Esophagus squamous epithelium (tissue), 5 donors: Measurements from ENCODE around the gene ARHGAP35. TPM values are rescaled to one million over a fixed set of nuclear protein-coding genes. Genes with fewer than 3 reads are reported as not detected.
A peak's percentile ranks its signal among the peaks of the same experiment; 100 is the strongest.

Source experiments
- DNase-seq: peaks from one replicate; lab custom pipeline; 2025; lab: John Stamatoyannopoulos, UW
- H3K27ac ChIP-seq, 4 donors: fragments of 200-600 bp; sonication (generic); one replicate each; pipeline ENCODE4 v1.5.1; 2016 to 2019; ENCODE audit warnings: mild to moderate bottlenecking in 1 of 4
- H3K27me3 ChIP-seq, 4 donors: fragments of 200-600 bp; sonication (generic); 1 replicate in 3 of 4; 2 replicates in 1 of 4; pipeline versions ENCODE4 v1.5.1 to v1.6.0; 2017 to 2021; ENCODE audit warnings: antibody characterized with exemption in 1 of 4
- H3K36me3 ChIP-seq, 3 donors: fragments of 200-600 bp; sonication (generic); one replicate each; pipeline ENCODE4 v1.5.1; 2016 to 2019
- H3K4me1 ChIP-seq, 3 donors: fragments of 200-600 bp; sonication (generic); one replicate each; pipeline ENCODE4 v1.5.1; 2017 to 2019
- H3K4me3 ChIP-seq, 4 donors: fragments of 200-600 bp; sonication (generic); 1 replicate in 3 of 4; 2 replicates in 1 of 4; pipeline ENCODE4 v1.5.1; 2016 to 2019; ENCODE audit warnings: mild to moderate bottlenecking in 2 of 4, moderate library complexity in 1 of 4
- H3K9me3 ChIP-seq, 3 donors: fragments of 200-600 bp; sonication (generic); one replicate each; pipeline ENCODE4 v1.5.1; 2016 to 2019
- POLR2A ChIP-seq, 4 donors: fragments of 450-650 bp; IDR thresholded peaks; one replicate each; pipeline ENCODE4 v1.6.1; 2017; ENCODE audit warnings: antibody characterized with exemption in 4 of 4, mild to moderate bottlenecking in 4 of 4, moderate library complexity in 3 of 4
- WGBS, 2 donors: methylation state at CpG; one replicate each; pipeline ENCODE4 v1.1.5; 2018; 5-methylcytosine and 5-hydroxymethylcytosine counted together
- intact Hi-C: fragments of 100-400 bp; cut with DNase I; formaldehyde crosslinking; loops from one replicate; pipeline ENCODE4 v1.15.0; 2022
- total RNA-seq, 4 donors: library from RNA; depleted of rRNA; stranded (reverse); fragments of >200 nt; gene quantifications; one replicate each; pipeline ENCODE4 v1.1.0, GENCODE V29; 2016
- TF ChIP-seq, protein P1 (sequence below), 6 experiments: fragments of 450-650 bp in 4 of 6; fragments of 200-600 bp in 2 of 6; sonication (generic) in 2 of 6; IDR thresholded peaks; one replicate each; pipeline ENCODE4 v1.5.1; 2016 to 2019; ENCODE audit warnings: antibody characterized with exemption in 6 of 6, mild to moderate bottlenecking in 4 of 6, moderate library complexity in 4 of 6
- donor health status: DM: yes; HTN: yes; CAD: no.

ARHGAP35 gene
- total RNA-seq, 4 donors from 2014 or later: 28.6 to 41.6 (median 32.1) TPM

GRCh38 chr19:46898731-46899130 lies 37.9 kb downstream of the ARHGAP35 start:
- intact Hi-C loops: no loop called here
- Histone ChIP-seq H3K4me1 (peaks cover 25 to 70% (median 45%) of the 10 kb centered on the region in 3 donors), H3K27me3 (no peaks in the 10 kb centered on the region), H3K36me3 (no peaks in the 10 kb centered on the region), H3K4me3 (no peak overlapping the region), H3K9me3 (no peaks in the 10 kb centered on the region), H3K27ac (peak overlapping the region in 1 of 4 donors; percentile 13)
- TF ChIP-seq, protein P1, sequence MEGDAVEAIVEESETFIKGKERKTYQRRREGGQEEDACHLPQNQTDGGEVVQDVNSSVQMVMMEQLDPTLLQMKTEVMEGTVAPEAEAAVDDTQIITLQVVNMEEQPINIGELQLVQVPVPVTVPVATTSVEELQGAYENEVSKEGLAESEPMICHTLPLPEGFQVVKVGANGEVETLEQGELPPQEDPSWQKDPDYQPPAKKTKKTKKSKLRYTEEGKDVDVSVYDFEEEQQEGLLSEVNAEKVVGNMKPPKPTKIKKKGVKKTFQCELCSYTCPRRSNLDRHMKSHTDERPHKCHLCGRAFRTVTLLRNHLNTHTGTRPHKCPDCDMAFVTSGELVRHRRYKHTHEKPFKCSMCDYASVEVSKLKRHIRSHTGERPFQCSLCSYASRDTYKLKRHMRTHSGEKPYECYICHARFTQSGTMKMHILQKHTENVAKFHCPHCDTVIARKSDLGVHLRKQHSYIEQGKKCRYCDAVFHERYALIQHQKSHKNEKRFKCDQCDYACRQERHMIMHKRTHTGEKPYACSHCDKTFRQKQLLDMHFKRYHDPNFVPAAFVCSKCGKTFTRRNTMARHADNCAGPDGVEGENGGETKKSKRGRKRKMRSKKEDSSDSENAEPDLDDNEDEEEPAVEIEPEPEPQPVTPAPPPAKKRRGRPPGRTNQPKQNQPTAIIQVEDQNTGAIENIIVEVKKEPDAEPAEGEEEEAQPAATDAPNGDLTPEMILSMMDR (IDR thresholded peaks at IDR 0.05): no peak
- no peak for TF ChIP-seq POLR2A (IDR thresholded peaks at IDR 0.05)
- no peak for DNase-seq
- 32 to 39% methylated on average over 5 of the region's 5 CpGs for WGBS, 2 donors

DNA sequence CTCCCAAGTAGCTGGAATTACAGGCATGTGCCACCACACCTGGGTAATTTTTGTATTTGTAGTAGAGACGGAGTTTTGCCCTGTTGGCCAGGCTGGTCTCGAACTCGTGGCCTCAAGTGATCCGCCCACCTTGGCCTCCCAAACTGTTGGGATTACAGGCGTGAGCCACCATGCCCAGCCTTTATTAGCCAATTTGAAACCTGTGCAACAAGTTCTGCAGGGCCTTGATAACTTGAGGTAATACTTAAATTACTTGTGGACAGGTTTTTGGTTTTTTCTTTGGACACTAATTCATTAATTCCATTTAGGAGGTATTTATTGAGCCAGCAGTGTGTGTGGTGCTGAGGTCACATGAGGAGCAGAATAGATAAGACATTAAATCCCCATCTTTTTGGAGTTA lies 39.5 kb downstream of the ARHGAP35 start:
- 79 to 100% methylated on average over 1 to 5 of the region's 5 CpGs for WGBS, 2 donors
- Histone ChIP-seq H3K27ac (peak overlapping the region in 3 of 4 donors; percentile 80 to 88 (median 87)), H3K9me3 (no peaks in the 10 kb centered on the region), H3K4me1 (peaks cover 28 to 77% (median 58%) of the 10 kb centered on the region in 3 donors), H3K4me3 (no peak overlapping the region), H3K27me3 (no peaks in the 10 kb centered on the region), H3K36me3 (no peaks in the 10 kb centered on the region)
- no peak for DNase-seq
- TF ChIP-seq, protein P1 (IDR thresholded peaks at IDR 0.05): no peak
- no peak for TF ChIP-seq POLR2A (IDR thresholded peaks at IDR 0.05)
- intact Hi-C loops: no loop called here

DNA sequence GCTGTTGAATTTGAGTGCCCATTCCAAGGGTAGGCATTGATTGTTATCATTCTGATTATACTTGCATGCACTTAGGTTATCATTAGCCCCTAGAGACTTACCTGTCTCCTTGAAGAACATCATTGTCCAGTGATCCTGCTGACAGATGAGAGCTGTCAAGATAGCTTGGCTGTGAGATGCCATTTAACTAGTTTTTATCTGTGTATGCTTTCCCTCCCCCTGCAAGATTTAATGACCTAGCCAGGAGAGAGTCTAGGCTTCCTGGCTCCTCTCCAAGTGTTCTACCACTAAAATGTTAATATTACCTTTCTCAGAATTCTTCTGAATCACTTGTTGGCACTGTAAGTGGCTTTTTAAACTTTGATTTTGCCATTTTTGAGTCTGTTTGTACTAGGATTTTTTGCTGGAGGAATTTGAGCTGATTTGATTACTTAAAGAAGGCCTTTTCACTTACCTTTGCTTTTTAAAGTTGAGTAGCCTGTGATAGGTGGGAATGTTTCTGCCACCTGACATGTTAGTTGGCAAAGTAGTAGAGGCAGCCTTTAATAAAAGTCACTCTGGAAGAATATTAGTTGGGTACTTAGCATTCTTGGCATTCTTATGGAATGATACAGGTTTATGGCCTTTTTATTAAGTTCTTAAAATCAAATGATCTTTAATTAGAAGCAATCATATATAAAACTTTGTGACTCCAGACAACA lies 41.1 kb downstream of the ARHGAP35 start:
- H3K4me1 ChIP-seq: peaks cover 25 to 75% (median 58%) of the 10 kb centered on the region in 3 donors
- peak overlapping the region; percentile 76 to 88 (median 84) for H3K27ac ChIP-seq
- TF ChIP-seq, protein P1 (IDR thresholded peaks at IDR 0.05): no peak
- no peak for TF ChIP-seq POLR2A (IDR thresholded peaks at IDR 0.05)
- H3K9me3 ChIP-seq: no peaks in the 10 kb centered on the region
- no peaks in the 10 kb centered on the region for H3K27me3 ChIP-seq
- H3K4me3 ChIP-seq: no peak overlapping the region
- no peak for DNase-seq
- H3K36me3 ChIP-seq: no peaks in the 10 kb centered on the region
- intact Hi-C loops: no loop called here

DNA sequence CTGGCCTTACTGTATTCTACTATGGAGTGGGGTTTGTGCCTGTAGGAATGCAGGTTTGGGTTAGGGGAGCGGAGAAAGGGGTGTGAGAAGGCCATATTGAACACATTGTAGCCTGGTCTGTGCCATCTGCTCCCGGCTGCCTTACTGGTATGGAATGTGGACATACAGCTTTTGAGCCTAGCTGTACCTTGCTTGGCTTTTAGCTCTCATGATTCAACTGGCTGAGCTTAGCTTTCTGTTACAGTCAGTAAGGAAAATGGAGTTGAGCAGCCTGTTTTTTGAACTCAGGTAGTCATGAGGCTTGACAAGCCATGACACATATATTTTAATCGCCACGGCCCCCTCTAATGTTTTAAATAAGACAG lies 41.6 kb downstream of the ARHGAP35 start:
- Histone ChIP-seq H3K36me3 (no peaks in the 10 kb centered on the region), H3K27me3 (no peaks in the 10 kb centered on the region), H3K9me3 (no peaks in the 10 kb centered on the region), H3K27ac (peak overlapping the region; percentile 76 to 88 (median 84)), H3K4me3 (no peak overlapping the region), H3K4me1 (peaks cover 25 to 77% (median 58%) of the 10 kb centered on the region in 3 donors)
- intact Hi-C loops: no loop called here
- no peak for DNase-seq
- no peak for TF ChIP-seq POLR2A (IDR thresholded peaks at IDR 0.05)
- TF ChIP-seq, protein P1 (IDR thresholded peaks at IDR 0.05): no peak
- WGBS, 2 donors: 35 to 63% methylated on average over 4 of the region's 4 CpGs

DNA sequence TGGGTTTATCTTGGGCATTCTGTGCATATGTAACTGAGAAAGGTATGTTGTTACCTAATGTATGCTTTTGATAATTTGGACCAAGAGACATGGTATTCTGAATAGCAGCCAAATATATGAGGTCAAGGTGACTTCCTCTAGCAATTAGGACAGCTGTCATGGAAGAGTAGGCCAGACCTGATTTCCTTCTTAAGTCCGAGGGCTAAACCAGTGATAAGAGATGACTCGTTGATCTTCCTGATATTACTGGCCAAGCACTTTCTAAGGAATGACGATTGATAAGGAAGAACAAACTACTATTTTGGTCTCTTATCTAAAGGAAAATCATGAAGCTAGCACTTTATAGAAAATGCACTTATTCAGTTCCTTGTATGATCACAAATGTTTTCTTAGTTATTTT lies 42.7 kb downstream of the ARHGAP35 start:
- no peak for DNase-seq

More for the DNA sequence above, 42.7 kb downstream of the ARHGAP35 start:
- Histone ChIP-seq H3K9me3 (no peaks in the 10 kb centered on the region), H3K4me3 (no peak overlapping the region), H3K36me3 (no peaks in the 10 kb centered on the region), H3K27me3 (no peaks in the 10 kb centered on the region), H3K4me1 (peaks cover 24 to 84% (median 58%) of the 10 kb centered on the region in 3 donors), H3K27ac (peak overlapping the region; percentile 76 to 88 (median 84))
- TF ChIP-seq, protein P1 (IDR thresholded peaks at IDR 0.05): no peak
- no peak for TF ChIP-seq POLR2A (IDR thresholded peaks at IDR 0.05)
- 25 to 33% methylated on average over 3 of the region's 3 CpGs for WGBS, 2 donors
- intact Hi-C loops: no loop called here
